Upper lobe of left lung (tissue), 4 donors: ENCODE data around the gene IGSF10.

Experiments used
- POLR2A ChIP-seq, 4 donors: fragments of 450-650 bp; IDR thresholded peaks; one replicate each; pipeline ENCODE4 v1.5.1; 2016 to 2017; ENCODE audit warnings: antibody characterized with exemption in 4 of 4, mild to moderate bottlenecking in 2 of 4
- TF ChIP-seq, protein P1 (sequence below), 6 experiments: fragments of 450-650 bp in 4 of 6; fragments of 200-600 bp in 2 of 6; sonication (generic) in 2 of 6; IDR thresholded peaks; one replicate each; pipeline ENCODE4 v1.5.1; 2016 to 2019; ENCODE audit warnings: antibody characterized with exemption in 6 of 6

DNA sequence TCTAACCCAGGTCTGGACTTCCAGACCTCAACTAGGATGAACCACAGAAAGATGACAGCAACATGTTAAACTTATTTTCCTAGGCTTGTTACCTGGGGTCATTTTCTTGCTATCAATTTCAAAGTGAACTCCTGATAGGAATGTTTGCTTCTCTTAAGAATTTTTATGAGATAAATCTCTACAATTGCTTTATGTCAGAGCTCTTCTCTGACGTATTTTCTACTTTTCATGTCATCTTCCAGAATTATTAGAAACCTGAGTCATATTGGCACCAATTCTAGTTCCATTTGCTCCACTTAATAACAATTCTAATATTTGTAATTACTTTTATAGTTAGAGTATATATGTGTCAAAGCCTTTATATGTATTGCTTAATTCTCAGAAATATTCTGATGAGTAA lies 2.1 kb upstream of the IGSF10 start:
- TF ChIP-seq, protein P1, sequence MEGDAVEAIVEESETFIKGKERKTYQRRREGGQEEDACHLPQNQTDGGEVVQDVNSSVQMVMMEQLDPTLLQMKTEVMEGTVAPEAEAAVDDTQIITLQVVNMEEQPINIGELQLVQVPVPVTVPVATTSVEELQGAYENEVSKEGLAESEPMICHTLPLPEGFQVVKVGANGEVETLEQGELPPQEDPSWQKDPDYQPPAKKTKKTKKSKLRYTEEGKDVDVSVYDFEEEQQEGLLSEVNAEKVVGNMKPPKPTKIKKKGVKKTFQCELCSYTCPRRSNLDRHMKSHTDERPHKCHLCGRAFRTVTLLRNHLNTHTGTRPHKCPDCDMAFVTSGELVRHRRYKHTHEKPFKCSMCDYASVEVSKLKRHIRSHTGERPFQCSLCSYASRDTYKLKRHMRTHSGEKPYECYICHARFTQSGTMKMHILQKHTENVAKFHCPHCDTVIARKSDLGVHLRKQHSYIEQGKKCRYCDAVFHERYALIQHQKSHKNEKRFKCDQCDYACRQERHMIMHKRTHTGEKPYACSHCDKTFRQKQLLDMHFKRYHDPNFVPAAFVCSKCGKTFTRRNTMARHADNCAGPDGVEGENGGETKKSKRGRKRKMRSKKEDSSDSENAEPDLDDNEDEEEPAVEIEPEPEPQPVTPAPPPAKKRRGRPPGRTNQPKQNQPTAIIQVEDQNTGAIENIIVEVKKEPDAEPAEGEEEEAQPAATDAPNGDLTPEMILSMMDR (IDR thresholded peaks at IDR 0.05) = no peak
- TF ChIP-seq POLR2A (IDR thresholded peaks at IDR 0.05) = no peak
